HG03439 (cell line): ENCODE data around the gene DHCR24.

ENCODE experiments used
- ATAC-seq: cut with Tn5 transposase; IDR thresholded peaks from one replicate; pipeline ENCODE4 v1.9.1; 2021; ENCODE audit warnings: mild to moderate bottlenecking, moderate library complexity; ENCODE audit not compliant: unreplicated experiment

The DHCR24 gene

GRCh38 chr1:54848134-54848948 lies 38.7 kb downstream of the DHCR24 start:
- ATAC-seq: no peak

GRCh38 chr1:54846716-54847284 lies 40.2 kb downstream of the DHCR24 start:
- ATAC-seq: no peak

- no peak for ATAC-seq
Measured at GRCh38 chr1:54846301-54846700, 40.7 kb downstream of the DHCR24 start.

GRCh38 chr1:54845772-54846171 lies 41.2 kb downstream of the DHCR24 start:
- ATAC-seq: no peak

GRCh38 chr1:54844564-54844963 lies 42.4 kb downstream of the DHCR24 start:
- ATAC-seq: no peak

GRCh38 chr1:54843449-54843848 lies 43.5 kb downstream of the DHCR24 start:
- ATAC-seq: no peak

- no peak for ATAC-seq
Measured at GRCh38 chr1:54842963-54843362, 44.0 kb downstream of the DHCR24 start.

GRCh38 chr1:54842206-54842915 lies 44.6 kb downstream of the DHCR24 start:
- ATAC-seq: no peak

- no peak for ATAC-seq
Measured at GRCh38 chr1:54839824-54840223, 47.2 kb downstream of the DHCR24 start.

GRCh38 chr1:54838565-54839180 lies 48.3 kb downstream of the DHCR24 start:
- ATAC-seq: no peak

- no peak for ATAC-seq
Measured at GRCh38 chr1:54837002-54837853, 49.8 kb downstream of the DHCR24 start.

- no peak for ATAC-seq
Measured at GRCh38 chr1:54836594-54836993, 50.4 kb downstream of the DHCR24 start.

- ATAC-seq: no peak
Measured at GRCh38 chr1:54835970-54836369, 51.0 kb downstream of the DHCR24 start.

GRCh38 chr1:54835131-54835898 lies 51.7 kb downstream of the DHCR24 start:
- ATAC-seq: no peak

- ATAC-seq: no peak
Measured at GRCh38 chr1:54834007-54834541, 52.9 kb downstream of the DHCR24 start.

- no peak for ATAC-seq
Measured at GRCh38 chr1:54833121-54833520, 53.9 kb downstream of the DHCR24 start.

- no peak for ATAC-seq
Measured at GRCh38 chr1:54826226-54826816, 60.7 kb downstream of the DHCR24 start.

- no peak for ATAC-seq
Measured at GRCh38 chr1:54825696-54826095, 61.3 kb downstream of the DHCR24 start.

GRCh38 chr1:54823670-54824069 lies 63.3 kb downstream of the DHCR24 start:
- no peak for ATAC-seq
